ENCODE measurements around the gene KCNG2.

The KCNG2 gene

DNA sequence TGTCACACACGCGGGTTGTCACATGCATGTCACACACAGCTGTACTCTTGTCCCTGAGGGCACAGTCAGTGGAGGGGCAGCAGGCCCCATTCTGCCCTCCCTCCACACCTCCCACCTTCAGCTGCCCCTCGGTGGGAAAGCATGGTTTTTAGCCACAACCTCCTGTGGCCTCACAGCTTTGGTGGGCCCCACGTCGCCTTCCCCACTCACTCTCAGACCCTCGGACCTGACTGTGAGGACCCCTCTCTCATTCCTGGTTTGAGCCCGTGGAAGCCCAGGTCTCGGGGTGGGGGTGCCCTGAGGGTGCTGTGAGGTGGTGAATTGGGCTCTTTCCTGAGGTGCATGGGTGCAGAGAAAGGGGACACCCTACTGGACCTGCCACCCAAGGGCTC is 19.9 kb downstream of the KCNG2 start:
- no peaks in the 10 kb centered on the region for H3K9me2 ChIP-seq (ENCODE audit: low read depth, low read length)
- H3K4me2 ChIP-seq (ENCODE audit: low read length): no peak overlapping the region
- TF ChIP-seq EZH2 (IDR thresholded peaks at IDR 0.05; ENCODE audit: borderline replicate concordance, low read length): no peak
- TF ChIP-seq, protein P1, sequence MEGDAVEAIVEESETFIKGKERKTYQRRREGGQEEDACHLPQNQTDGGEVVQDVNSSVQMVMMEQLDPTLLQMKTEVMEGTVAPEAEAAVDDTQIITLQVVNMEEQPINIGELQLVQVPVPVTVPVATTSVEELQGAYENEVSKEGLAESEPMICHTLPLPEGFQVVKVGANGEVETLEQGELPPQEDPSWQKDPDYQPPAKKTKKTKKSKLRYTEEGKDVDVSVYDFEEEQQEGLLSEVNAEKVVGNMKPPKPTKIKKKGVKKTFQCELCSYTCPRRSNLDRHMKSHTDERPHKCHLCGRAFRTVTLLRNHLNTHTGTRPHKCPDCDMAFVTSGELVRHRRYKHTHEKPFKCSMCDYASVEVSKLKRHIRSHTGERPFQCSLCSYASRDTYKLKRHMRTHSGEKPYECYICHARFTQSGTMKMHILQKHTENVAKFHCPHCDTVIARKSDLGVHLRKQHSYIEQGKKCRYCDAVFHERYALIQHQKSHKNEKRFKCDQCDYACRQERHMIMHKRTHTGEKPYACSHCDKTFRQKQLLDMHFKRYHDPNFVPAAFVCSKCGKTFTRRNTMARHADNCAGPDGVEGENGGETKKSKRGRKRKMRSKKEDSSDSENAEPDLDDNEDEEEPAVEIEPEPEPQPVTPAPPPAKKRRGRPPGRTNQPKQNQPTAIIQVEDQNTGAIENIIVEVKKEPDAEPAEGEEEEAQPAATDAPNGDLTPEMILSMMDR (IDR thresholded peaks at IDR 0.05; ENCODE audit: low read length): no peak
- no peaks in the 10 kb centered on the region for H3K36me3 ChIP-seq (ENCODE audit: insufficient read depth, low read length)
- peaks cover 21% of the 10 kb centered on the region for H3K4me1 ChIP-seq (ENCODE audit: insufficient read depth, low read length, severe bottlenecking)
- H3K9ac ChIP-seq (ENCODE audit: low read length): no peak overlapping the region
- no peaks in the 10 kb centered on the region for H3K79me2 ChIP-seq (ENCODE audit: insufficient read depth, low read length)
- no peak overlapping the region for H3K4me3 ChIP-seq (ENCODE audit: low read depth, low read length, poor library complexity, severe bottlenecking)
- H4K20me1 ChIP-seq (ENCODE audit: insufficient read depth, low read length): no peaks in the 10 kb centered on the region
- H3K27ac ChIP-seq (ENCODE audit: low read depth, low read length, poor library complexity, severe bottlenecking): no peak overlapping the region
- H3F3A ChIP-seq (ENCODE audit: insufficient read depth, low read length): no peaks in the 10 kb centered on the region
- H3K27me3 ChIP-seq (ENCODE audit: insufficient read depth, low read length): peaks cover 12% of the 10 kb centered on the region
- H2AFZ ChIP-seq (ENCODE audit: low read length): no peak overlapping the region
- no peaks in the 10 kb centered on the region for H3K9me3 ChIP-seq (ENCODE audit: low read length)

DNA sequence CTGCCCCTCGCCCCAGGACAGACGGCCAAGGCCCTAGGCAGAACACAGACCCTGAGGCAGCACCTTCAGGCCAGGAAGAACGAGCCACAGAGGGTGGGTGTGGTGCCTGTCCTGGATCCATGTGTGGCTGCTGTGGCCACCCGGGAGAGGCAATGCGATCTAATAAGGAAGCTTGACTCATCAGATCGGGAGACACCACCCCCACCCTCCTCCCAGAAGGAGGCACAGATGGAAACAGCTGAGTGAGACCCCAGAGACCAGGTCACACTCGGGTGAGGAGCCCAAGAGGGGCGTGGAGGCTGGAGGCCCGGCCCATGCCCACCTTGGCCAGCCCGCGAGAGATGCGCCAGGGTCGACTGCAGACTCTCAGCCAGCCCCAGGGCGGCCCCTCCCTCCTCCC is 20.3 kb downstream of the KCNG2 start:
- Histone ChIP-seq H3K9me2 (ENCODE audit: low read depth, low read length) (no peaks in the 10 kb centered on the region), H4K20me1 (ENCODE audit: insufficient read depth, low read length) (no peaks in the 10 kb centered on the region), H3K4me3 (ENCODE audit: low read depth, low read length, poor library complexity, severe bottlenecking) (no peak overlapping the region), H3K4me2 (ENCODE audit: low read length) (no peak overlapping the region), H3K27me3 (ENCODE audit: insufficient read depth, low read length) (peaks cover 14% of the 10 kb centered on the region), H3K36me3 (ENCODE audit: insufficient read depth, low read length) (no peaks in the 10 kb centered on the region), H3K9me3 (ENCODE audit: low read length) (no peaks in the 10 kb centered on the region), H3K9ac (ENCODE audit: low read length) (no peak overlapping the region), H2AFZ (ENCODE audit: low read length) (no peak overlapping the region), H3K4me1 (ENCODE audit: insufficient read depth, low read length, severe bottlenecking) (peaks cover 21% of the 10 kb centered on the region), H3K79me2 (ENCODE audit: insufficient read depth, low read length) (no peaks in the 10 kb centered on the region), H3K27ac (ENCODE audit: low read depth, low read length, poor library complexity, severe bottlenecking) (no peak overlapping the region), H3F3A (ENCODE audit: insufficient read depth, low read length) (no peaks in the 10 kb centered on the region)
- TF ChIP-seq, protein P1 (IDR thresholded peaks at IDR 0.05; ENCODE audit: low read length): no peak
- TF ChIP-seq EZH2 (IDR thresholded peaks at IDR 0.05; ENCODE audit: borderline replicate concordance, low read length): no peak

DNA sequence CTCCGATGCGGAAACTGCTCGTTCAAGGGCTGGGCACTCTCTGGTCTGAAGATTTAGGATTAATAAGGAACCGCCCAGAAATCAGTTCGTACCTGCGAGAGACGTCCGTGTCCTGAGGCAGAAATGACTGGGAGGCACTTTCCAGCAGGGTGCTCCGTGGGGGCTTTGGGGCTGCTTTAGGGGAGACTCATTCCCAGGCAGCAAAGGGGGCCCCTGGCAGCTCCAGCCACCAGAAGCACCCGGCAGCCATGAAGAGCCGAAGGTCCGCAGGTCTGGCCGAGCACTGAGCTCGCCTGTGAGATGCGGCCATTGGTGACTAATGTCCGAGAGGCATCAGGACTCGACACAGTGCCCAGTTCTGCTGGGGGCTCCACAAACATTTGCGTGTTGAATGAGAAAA is 20.9 kb downstream of the KCNG2 start:
- peak overlapping the region; percentile 5; the same call in 1 of the 2 replicates for H3K4me2 ChIP-seq (ENCODE audit: low read length)
- H3K27me3 ChIP-seq (ENCODE audit: insufficient read depth, low read length): peaks cover 18% of the 10 kb centered on the region
- H3K27ac ChIP-seq (ENCODE audit: low read depth, low read length, poor library complexity, severe bottlenecking): no peak overlapping the region
- no peaks in the 10 kb centered on the region for H3K79me2 ChIP-seq (ENCODE audit: insufficient read depth, low read length)
- no peaks in the 10 kb centered on the region for H3F3A ChIP-seq (ENCODE audit: insufficient read depth, low read length)
- H3K36me3 ChIP-seq (ENCODE audit: insufficient read depth, low read length): no peaks in the 10 kb centered on the region
- H4K20me1 ChIP-seq (ENCODE audit: insufficient read depth, low read length): no peaks in the 10 kb centered on the region
- peaks cover 21% of the 10 kb centered on the region for H3K4me1 ChIP-seq (ENCODE audit: insufficient read depth, low read length, severe bottlenecking)
- H3K9ac ChIP-seq (ENCODE audit: low read length): no peak overlapping the region
- no peaks in the 10 kb centered on the region for H3K9me3 ChIP-seq (ENCODE audit: low read length)
- no peak overlapping the region for H2AFZ ChIP-seq (ENCODE audit: low read length)
- no peaks in the 10 kb centered on the region for H3K9me2 ChIP-seq (ENCODE audit: low read depth, low read length)
- no peak for TF ChIP-seq EZH2 (IDR thresholded peaks at IDR 0.05; ENCODE audit: borderline replicate concordance, low read length)
- TF ChIP-seq, protein P1 (IDR thresholded peaks at IDR 0.05; ENCODE audit: low read length): no peak
- H3K4me3 ChIP-seq (ENCODE audit: low read depth, low read length, poor library complexity, severe bottlenecking): no peak overlapping the region
